Mesothelial cell of epicardium (in vitro differentiated cells): Measurements from ENCODE around the gene LRRIQ1. TPM values are rescaled to one million over a fixed set of nuclear protein-coding genes. Genes with fewer than 3 reads are reported as not detected.
"Not testable (repeated sequence)": the region's sequence is repeated elsewhere in the genome, so short reads cannot be mapped to it uniquely, and the experiment has no call there.

Experiments used
- DNase-seq, 2 experiments: peaks; one replicate each; pipeline ENCODE4 v3.0.0; 2021; ENCODE audit warnings: low spot score in 2 of 2; ENCODE audit not compliant: unreplicated experiment in 2 of 2
- H3K27ac Mint-ChIP-seq: 2 replicates; pipeline ENCODE4 v1.8.0; 2021; ENCODE audit warnings: mixed read lengths
- H3K27me3 Mint-ChIP-seq: 2 replicates; pipeline ENCODE4 v1.8.0; 2021; ENCODE audit warnings: low read depth, mixed read lengths
- H3K36me3 Mint-ChIP-seq: 2 replicates; pipeline ENCODE4 v1.8.0; 2021; ENCODE audit warnings: mixed read lengths
- H3K4me1 Mint-ChIP-seq: 2 replicates; pipeline ENCODE4 v1.8.0; 2021; ENCODE audit warnings: mixed read lengths
- H3K4me3 Mint-ChIP-seq: 2 replicates; pipeline ENCODE4 v1.8.0; 2021; ENCODE audit warnings: mild to moderate bottlenecking, moderate library complexity, mixed read lengths
- H3K9me3 Mint-ChIP-seq: 2 replicates; pipeline ENCODE4 v1.8.0; 2021; ENCODE audit warnings: mixed read lengths
- total RNA-seq: library from RNA; stranded (reverse); gene quantifications from 3 replicates; pipeline ENCODE4 v1.2.1, GENCODE V29; 2021
- TF ChIP-seq, protein P1 (sequence below): fragments of 200-600 bp; sonication (generic); IDR thresholded peaks from one replicate; pipeline ENCODE4 v1.5.0; 2021; ENCODE audit warnings: antibody characterized with exemption; ENCODE audit not compliant: unreplicated experiment

Gene LRRIQ1
- total RNA-seq, 1 donor from 2014 or later = 3.8 TPM

DNA sequence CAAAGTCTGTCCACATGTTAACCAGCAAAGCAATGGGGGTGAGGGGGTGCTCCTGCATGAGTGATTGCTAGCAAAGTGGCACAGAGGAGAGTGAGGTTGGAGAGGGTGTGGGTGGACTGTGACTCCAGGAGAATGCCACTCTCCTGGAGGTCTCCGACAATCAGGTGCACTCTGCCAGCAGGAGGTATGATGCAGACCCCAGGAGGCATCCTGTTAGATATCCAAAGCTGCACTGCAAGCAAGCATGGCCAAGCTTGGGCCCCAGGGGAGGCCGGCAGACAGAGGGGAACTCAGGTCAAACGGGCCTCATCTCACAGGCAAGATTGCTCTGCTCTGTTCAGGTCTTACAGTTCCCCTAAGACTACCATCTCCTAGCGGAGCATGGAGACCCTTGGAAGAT lies 170.4 kb downstream of the LRRIQ1 start:
- no peaks in the 10 kb centered on the region for H3K4me1 Mint-ChIP-seq
- no peak overlapping the region for H3K4me3 Mint-ChIP-seq
- H3K9me3 Mint-ChIP-seq = peaks cover 33% of the 10 kb centered on the region
- no peak overlapping the region for H3K27ac Mint-ChIP-seq
- peaks cover 2% of the 10 kb centered on the region for H3K27me3 Mint-ChIP-seq
- peaks cover 7% of the 10 kb centered on the region for H3K36me3 Mint-ChIP-seq
- no peak for DNase-seq
- TF ChIP-seq, protein P1, sequence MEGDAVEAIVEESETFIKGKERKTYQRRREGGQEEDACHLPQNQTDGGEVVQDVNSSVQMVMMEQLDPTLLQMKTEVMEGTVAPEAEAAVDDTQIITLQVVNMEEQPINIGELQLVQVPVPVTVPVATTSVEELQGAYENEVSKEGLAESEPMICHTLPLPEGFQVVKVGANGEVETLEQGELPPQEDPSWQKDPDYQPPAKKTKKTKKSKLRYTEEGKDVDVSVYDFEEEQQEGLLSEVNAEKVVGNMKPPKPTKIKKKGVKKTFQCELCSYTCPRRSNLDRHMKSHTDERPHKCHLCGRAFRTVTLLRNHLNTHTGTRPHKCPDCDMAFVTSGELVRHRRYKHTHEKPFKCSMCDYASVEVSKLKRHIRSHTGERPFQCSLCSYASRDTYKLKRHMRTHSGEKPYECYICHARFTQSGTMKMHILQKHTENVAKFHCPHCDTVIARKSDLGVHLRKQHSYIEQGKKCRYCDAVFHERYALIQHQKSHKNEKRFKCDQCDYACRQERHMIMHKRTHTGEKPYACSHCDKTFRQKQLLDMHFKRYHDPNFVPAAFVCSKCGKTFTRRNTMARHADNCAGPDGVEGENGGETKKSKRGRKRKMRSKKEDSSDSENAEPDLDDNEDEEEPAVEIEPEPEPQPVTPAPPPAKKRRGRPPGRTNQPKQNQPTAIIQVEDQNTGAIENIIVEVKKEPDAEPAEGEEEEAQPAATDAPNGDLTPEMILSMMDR = no peak

DNA sequence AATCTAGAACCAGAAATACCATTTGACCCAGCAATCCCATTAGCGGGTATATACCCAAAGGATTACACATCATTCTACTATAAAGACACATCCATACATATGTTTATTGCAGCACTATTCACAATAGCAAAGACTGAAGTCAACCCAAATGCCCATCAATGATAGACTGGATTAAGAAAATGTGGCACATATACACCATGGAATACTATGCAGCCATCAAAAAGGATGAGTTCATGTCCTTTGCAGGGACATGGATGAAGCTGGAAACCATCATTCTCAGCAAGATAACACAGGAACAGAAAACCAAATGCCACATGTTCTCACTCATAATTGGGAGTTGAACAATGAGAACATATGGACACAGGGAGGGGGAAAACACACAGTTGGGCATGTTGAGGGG lies 188.2 kb downstream of the LRRIQ1 start:
- H3K27ac Mint-ChIP-seq, H3K36me3 Mint-ChIP-seq, DNase-seq, H3K4me3 Mint-ChIP-seq, H3K27me3 Mint-ChIP-seq, H3K4me1 Mint-ChIP-seq, H3K9me3 Mint-ChIP-seq: not testable (repeated sequence)

DNA sequence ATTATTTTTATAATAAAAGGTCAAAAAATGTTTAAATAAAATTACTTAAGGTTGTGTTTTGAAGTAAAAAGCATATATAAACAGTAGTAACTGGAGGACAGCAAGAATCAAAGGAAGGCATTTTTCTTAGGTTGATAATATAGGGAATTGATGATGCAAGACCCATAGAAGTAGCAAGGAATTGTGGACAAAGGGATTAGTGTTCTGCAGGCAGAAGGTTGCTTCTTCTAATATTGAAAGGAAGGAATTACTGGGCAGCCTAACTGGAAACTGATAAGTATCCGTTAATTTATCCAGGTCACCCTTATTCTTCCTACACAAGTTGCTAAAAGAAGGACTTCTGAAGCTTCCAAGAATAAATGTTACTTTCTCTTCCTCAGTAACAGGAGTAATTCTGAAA lies 189.3 kb downstream of the LRRIQ1 start:
- no peak overlapping the region for H3K4me3 Mint-ChIP-seq
- H3K4me1 Mint-ChIP-seq = no peaks in the 10 kb centered on the region
- no peaks in the 10 kb centered on the region for H3K36me3 Mint-ChIP-seq
- TF ChIP-seq, protein P1 = no peak
- H3K9me3 Mint-ChIP-seq = no peaks in the 10 kb centered on the region
- DNase-seq = no peak
- H3K27ac Mint-ChIP-seq = no peak overlapping the region
- no peaks in the 10 kb centered on the region for H3K27me3 Mint-ChIP-seq

DNA sequence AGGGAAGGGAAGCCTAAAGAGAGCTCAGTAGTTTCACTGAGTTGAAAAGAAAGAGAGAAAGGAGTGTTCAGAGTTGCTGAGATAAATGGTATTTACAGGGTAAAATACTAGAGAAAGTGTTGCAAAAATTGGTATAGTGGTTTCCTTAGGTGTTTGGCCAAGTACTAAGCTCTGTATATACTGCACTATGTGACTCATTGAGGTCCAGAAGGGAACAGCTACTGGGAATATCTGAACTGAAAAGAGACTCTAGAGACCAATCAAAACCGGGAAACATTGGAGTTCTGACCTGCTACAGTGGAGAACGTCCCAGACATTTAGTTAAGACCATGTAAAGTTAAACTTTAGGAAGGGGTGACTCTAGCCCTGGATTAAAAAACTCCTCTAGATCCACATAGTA lies 201.2 kb downstream of the LRRIQ1 start:
- H3K27ac Mint-ChIP-seq = no peak overlapping the region
- peaks cover 18% of the 10 kb centered on the region for H3K9me3 Mint-ChIP-seq
- no peaks in the 10 kb centered on the region for H3K4me1 Mint-ChIP-seq
- H3K36me3 Mint-ChIP-seq = peaks cover 9% of the 10 kb centered on the region
- TF ChIP-seq, protein P1 = no peak
- DNase-seq = no peak
- no peak overlapping the region for H3K4me3 Mint-ChIP-seq
- H3K27me3 Mint-ChIP-seq = no peaks in the 10 kb centered on the region

DNA sequence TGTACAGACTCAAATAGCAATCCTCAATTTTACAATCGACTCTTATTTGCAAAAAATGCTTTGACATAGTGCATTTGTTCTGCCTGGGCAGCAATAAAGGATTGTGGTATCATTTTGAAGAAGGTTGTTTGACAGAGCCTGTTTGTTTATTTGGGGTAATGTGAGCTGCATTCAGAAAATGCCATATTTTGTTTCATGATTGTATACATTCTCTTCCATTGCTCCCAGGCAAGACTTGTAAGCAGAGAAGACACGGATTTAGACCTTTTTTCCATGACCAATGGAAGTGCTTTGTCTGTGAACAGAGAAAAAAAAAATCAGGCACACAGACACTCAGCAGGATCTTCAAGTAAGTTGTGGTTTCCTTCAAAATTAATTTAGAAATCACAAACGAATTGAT lies 208.4 kb downstream of the LRRIQ1 start:
- Mint-ChIP-seq H3K9me3 (no peaks in the 10 kb centered on the region), H3K4me3 (no peak overlapping the region), H3K36me3 (no peaks in the 10 kb centered on the region), H3K27me3 (no peaks in the 10 kb centered on the region), H3K4me1 (no peaks in the 10 kb centered on the region), H3K27ac (no peak overlapping the region)
- DNase-seq = no peak
- TF ChIP-seq, protein P1 = no peak

DNA sequence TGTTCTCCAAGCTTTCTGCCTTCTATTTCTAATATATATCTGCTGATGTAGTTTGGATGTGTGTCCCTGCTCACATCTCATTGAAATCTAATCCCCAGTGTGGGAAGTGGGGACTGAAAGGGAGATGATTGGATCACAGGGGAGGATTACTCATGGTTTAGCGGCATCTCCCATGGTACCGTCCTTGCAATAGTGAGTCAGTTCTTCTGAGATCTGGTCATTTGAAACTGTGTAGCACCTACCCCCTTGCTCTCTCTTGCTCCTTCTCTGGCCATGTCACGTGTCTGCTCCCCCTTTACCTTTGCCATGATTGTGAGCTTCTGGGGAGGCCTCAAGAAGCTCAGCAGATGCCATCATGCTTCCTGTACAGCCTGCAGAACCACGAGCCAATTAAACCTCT lies 217.7 kb downstream of the LRRIQ1 start:
- no peaks in the 10 kb centered on the region for H3K9me3 Mint-ChIP-seq
- no peak overlapping the region for H3K27ac Mint-ChIP-seq
- TF ChIP-seq, protein P1 = no peak
- H3K4me1 Mint-ChIP-seq = no peaks in the 10 kb centered on the region
- DNase-seq = no peak
- H3K4me3 Mint-ChIP-seq = no peak overlapping the region
- H3K36me3 Mint-ChIP-seq = no peaks in the 10 kb centered on the region
- no peaks in the 10 kb centered on the region for H3K27me3 Mint-ChIP-seq
